ENCODE results near the gene SERINC5.

GRCh38 chr5:80154749-80155148 is 101.1 kb downstream of the SERINC5 start:
- TF ChIP-seq EZH2 (IDR thresholded peaks at IDR 0.05; ENCODE audit: insufficient read depth, poor library complexity, severe bottlenecking) = no peak
- TF ChIP-seq EZH2phosphoT487 (IDR thresholded peaks at IDR 0.05; ENCODE audit: insufficient read depth, low read depth) = no peak
